ENCODE results near the gene BLOC1S3.

The BLOC1S3 gene

GRCh38 chr19:45160870-45161737 lies 17.5 kb upstream of the BLOC1S3 start, which contains the start of gene NKPD1:
TSS of gene NKPD1 (minus strand) at chr19:45160982. CDS start at chr19:45160150, 832 bp downstream.
- DNase-seq = no peak

DNA sequence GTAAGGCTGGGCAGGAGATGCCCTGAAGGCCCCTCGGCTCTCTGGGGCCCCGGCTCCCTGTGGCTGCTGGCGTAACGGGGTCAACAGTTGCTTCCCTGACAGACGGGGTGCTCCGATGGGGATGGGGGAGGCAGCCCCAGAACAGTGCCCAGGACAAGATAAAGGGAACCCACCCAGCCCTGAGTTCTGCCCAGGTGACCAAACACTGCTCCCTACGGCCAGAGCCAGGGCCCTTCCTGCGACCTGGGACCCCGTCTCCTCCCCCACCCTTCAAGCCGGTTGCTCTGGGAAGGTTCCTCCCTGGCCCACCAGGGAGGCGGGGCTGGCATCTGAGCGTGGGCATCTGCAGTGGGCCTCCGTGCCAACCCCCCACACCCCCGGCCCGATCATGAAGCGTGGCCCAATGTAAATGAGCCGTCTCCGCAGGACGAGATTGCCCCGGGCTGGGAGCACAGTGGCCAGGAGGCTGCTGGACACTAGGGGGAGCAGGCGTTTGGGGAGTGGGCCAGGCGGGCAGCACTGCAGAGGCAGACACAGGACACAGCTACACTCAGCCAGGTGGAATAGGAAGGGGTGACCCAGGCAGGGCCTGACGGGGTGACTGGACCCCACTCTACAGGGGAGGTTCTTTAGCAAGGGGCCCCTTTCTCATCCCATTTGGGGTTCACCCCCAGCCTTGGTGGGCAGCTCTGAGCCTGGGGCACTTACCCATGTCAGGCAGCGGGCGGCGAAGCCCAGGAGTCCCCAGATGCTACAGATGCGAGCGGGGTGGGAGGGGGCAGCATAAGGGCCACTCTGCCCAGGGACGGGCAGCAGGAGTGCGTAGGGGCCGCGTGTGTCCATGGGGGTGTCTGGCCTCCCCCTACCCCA lies 16.6 kb upstream of the BLOC1S3 start:
- peak in 3 of 56 donors; percentile 6 to 30 (median 13) for DNase-seq

- DNase-seq = no peak
These were observed 15.9 kb upstream of the BLOC1S3 start for GRCh38 chr19:45162608-45163143.

GRCh38 chr19:45163156-45163555 lies 15.4 kb upstream of the BLOC1S3 start:
- DNase-seq = no peak

- no peak for DNase-seq
These were observed 14.7 kb upstream of the BLOC1S3 start for GRCh38 chr19:45163751-45164460.

GRCh38 chr19:45164577-45165335 lies 13.8 kb upstream of the BLOC1S3 start:
- no peak for DNase-seq

DNA sequence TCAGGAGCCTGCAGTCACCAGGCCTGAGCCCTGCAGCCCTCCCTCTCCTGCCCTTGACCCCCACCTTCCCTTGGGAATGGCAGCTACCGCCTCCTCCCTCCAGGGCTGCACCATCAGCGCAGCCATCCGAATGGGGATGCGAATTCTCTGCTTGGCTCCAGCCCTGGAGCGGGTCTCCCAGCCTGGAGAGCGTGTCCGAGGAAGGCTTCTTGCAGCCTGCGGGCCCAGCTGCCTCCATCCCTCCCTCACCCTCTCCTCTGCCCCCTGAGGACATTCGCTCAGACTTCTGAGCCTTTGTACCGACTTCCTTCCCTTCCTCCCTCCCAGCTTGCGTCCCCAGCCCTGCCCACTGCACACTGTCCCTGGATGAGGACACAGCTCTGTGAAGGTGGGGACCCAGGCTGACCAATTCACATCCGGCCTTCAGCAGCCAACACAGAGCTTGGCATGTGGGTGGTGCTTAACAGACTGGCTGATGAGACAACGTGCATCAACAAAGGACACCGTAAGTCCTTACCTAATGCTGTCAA lies 11.8 kb upstream of the BLOC1S3 start:
- no peak for DNase-seq

DNA sequence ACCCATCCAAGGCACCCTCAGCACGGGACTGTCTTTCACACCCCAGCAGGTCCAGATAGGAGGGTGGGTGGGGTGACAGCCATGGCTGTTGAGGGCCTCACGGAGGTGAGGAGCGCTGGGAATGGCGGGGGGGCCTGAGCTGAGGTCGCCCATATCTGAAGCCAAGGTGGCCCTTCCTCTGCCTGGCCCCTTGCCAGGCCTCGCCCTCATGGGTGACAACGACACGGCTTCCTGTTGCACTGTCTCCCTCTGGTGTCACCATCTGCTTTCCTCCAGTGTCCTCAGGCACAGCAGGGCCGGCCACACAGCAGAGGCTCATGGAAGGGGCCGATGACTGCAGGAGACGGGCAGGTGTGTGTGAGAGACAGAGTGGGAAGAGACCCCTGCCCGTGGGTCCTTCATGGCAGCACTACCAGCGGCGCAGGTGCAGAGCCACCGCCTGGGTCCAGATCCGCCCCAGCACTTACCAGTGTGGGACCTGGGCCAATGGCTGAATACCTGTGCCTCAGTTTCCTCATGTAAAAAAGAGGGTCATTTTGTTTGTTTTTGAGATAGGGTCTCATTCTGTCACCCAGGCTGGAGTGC lies 9.7 kb upstream of the BLOC1S3 start:
- DNase-seq = no peak

DNA sequence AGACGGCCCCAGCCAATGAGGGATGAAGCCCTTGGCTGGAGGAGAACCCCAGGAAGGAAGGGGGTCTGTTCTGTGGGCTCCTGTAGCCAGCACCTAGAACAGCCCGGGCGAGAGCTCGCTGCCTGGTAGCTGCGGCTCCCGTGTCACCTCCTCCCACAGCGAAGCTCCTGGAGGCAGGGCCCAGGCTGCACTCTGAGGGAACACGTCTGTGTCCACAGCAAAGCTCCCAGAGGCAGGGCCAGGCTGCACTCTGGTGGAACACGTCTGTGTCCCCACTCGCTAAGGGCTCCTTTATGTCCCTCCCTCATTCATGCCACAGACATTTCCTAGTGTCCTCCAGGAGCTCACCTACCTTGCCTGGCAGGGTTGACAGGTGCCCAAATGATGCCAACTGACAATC lies 9.0 kb upstream of the BLOC1S3 start:
- no peak for DNase-seq

GRCh38 chr19:45170146-45171106 lies 8.2 kb upstream of the BLOC1S3 start:
- no peak for DNase-seq

DNA sequence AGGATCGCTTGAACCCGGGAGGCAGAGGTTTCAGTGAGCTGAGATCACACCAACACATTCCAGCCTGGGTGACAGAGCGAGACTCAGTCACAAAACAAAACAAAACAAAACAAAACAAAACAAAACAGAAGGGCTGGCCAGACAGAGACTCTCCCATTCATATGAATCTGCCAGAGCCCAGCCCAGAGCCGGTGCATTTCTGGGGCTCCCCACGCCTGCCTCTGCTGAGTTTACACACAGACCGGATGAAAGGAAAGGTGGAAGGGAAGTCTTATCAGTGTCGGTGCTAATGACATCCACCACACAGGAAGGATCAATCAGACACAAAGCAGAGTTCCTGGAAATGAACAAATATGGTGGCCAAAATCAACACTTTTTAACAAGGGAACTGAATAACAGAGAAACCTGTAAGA lies 7.4 kb upstream of the BLOC1S3 start:
- DNase-seq = no peak

DNA sequence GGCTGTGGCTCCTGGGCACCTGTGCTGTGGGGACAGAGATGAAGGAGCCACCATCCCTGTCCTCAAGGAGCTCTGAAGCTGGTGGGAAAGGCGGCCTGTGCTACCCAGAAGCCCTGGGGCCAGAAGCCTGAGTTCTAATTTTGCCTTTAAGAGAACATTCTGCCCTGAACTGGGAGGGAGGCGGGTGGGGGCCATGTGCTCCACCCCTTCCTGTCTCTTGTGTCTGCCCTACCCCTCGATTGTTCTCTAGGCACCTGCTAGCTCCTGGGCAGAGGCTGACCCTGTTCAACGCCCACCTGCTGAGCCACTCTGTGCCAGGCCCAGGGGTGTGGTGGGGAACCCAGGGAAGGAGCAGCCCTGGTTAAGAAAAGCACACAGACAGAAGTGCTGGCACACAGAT lies 6.4 kb upstream of the BLOC1S3 start:
- DNase-seq = no peak

GRCh38 chr19:45172611-45173208 lies 5.9 kb upstream of the BLOC1S3 start:
- DNase-seq = no peak

DNA sequence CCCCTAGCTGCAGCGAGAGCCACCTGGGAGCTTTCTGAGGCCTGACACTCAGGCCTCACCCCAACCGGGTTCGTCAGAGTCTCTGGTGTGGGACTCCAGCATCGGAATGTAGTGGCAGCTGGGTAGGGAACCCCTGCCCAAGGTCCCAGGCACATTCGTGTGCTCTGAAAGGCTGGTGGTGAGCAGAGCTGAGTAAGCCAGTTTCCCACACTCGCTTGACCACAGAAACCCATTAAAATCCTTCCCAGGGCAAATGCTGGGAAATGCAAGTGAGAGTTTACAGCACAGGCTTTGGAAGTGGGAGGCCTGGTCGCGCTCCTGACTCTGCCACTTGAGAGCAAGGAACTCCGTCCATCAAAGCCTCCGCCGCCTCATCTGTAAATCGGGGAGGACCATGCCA lies 4.8 kb upstream of the BLOC1S3 start:
- no peak for DNase-seq

DNA sequence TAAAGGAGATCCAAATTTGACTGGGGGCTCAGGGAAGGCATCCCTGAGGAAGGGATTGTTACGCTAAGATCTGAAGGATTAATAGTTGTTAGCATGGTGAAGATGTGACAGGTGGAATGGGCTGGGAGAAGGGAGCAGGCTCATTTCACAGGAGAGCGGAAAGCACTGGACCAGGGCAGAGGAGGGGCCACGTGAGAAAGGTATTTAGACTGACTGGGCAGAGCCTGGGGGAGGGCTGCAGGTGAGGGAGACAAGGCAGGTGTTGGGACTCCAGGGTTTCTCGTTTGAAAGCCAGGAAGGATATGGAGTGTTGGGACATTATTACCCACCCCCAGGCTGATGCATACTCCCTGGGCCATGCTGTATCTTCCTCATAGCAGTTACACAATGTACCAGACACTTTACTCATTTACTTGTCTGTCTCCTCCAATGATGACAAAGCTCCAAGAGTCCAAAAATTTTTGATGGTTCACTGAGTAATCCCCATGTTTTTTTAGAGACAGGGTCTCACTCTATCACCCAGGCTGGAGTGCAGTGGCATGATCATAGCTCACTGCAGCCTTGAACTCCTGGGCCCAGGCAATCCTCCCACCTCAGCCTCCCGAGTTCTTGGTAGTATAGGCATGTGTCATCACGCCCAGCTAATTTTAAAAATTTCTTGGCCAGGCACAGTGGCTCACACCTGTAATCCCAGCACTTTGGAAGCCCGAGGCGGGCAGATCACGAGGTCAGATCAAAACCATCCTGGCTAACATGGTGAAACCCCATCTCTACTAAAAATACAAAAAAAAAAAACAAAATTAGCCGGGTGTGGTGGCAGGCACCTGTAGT lies 2.9 kb upstream of the BLOC1S3 start:
- DNase-seq = no peak

GRCh38 chr19:45177817-45178261 lies 745 bp upstream of the BLOC1S3 start, which contains the start of gene TRAPPC6A:
TSS of gene TRAPPC6A (minus strand) at chr19:45178237. CDS start at chr19:45178218, 19 bp downstream.
- DNase-seq = no peak

Measured in nucleus accumbens (tissue), 56 donors.